Epithelial cell of prostate (primary cell): ENCODE measurements around the gene PPP6R2.
A peak's percentile ranks its signal among the peaks of the same experiment; 100 is the strongest.

Experiments used
- DNase-seq: peaks from one replicate; pipeline ENCODE4 v3.0.0-alpha.2; 2011; ENCODE audit warnings: low read depth, low spot score
- H3K27ac ChIP-seq: fragments of 450-650 bp; 2 replicates; pipeline ENCODE4 v1.5.1; 2017; ENCODE audit warnings: mild to moderate bottlenecking

The PPP6R2 gene

DNA sequence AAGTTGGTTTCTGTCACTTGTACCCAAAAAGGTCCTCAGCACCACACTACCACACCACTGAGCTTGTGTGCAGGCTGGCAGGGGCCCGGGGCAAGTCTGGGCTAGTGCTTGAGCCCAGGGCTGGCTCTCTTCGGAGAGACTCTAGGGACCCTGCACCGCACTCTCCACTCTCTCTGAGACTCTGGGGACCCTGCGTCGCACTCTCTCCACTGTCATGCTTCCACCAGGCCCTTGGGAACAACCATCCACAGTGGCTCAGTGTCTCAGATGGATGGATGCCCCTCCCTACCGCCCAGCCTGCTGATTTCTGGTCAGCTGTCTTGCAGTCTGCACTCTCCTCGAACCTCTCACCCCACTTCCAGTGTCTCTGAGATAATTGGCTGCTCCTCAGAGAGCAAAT, 133.7 kb downstream of the PPP6R2 start:
- peak overlapping the region; percentile 12 for H3K27ac ChIP-seq
- no peak for DNase-seq

DNA sequence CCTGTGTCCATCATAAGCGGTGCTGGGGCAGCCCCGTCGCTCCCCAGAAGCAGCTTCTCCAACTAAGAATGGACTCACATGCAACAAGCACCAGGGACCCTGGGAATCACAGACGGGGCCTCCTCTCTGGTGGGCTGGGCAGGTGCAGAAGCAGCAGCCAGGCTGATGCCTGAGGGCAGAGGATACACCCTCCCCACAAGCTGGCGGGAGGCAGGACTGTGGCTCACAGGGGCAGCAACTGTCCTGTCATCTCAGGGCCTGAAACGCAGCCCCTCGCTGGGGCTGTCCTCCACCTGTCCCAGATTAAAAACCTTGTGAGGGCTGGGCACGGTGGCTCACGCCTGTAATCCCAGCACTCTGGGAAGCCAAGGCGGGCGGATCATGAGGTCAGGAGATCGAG, 134.8 kb downstream of the PPP6R2 start:
- DNase-seq: no peak
- H3K27ac ChIP-seq: no peak overlapping the region

DNA sequence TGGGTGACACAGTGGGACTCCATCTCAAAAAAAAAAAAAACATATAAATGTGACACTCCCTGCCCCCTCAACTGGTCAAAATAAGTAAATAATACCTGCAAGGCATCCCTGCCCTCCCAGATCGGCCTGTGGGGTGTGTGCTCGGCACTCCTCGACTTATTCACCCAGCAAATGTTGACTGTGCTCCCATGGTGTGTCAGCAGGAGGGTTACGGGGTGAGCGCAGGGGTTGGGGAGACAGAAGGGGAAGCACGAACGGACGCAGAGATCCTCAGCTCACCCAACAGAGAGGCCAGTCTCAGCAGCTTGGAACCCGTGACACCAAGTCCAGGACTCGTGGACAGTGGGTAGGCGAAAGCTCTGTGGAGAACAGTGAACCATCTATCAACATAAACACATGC, 136.6 kb downstream of the PPP6R2 start:
- no peak overlapping the region for H3K27ac ChIP-seq
- DNase-seq: no peak

DNA sequence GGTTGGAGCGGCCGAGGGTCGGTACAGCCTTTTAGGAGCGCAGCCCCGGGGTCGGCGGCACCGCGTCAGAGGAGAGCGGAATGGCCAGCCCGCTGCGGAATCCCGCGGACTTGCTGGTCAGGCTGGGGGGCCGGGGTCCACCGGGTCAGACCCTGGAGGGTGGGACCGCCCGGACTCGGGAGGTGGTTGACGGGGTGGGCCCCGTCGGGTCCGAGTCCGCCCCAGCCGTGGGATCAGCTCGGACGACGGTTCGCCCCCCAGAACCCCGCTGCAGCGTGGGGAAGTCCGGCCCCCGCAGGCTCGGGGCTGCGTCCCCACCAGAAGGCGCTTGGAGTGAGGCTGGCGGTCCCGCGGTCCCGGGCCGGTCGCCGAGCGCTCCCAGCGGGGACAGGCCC, 137.9 kb downstream of the PPP6R2 start:
- no peak for DNase-seq
- H3K27ac ChIP-seq: peak overlapping the region; percentile 59

DNA sequence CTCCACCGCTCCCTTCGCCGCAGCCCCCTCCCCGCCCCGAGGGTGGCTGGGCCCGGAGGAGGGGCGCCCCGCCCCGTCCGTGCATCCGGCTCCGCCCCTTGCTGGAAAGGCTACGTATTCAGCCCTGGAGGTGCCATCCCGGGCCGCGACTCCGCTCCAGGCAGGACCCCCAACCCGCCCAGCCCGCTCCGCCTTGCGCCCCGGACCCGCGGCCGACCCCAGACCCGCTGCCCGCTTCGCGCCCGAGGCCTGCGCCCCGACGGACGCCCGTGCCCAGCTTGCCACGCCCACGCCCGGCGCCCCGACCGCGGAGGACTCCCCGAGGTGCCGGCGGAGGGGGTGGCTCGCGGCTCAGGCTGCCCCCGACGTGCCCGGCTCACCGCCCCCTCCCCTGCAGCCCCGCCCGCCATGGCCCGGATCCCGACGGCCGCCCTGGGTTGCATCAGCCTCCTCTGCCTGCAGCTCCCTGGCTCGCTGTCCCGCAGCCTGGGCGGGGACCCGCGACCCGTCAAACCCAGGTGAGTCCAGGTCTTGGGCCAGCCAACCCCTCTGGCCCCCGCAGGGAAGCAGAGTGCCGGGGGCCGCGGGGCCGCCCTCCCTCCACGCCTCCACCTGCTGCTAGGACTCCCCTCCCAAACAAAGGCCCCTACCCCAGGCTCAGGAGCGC, 138.4 kb downstream of the PPP6R2 start, which contains the start of gene ADM2:
TSS of gene ADM2 (plus strand) at position 104 of the 667 bp plus-strand sequence. CDS start at position 409, 305 bp downstream.
- peak within 1 kb of the TSS; percentile 59 for H3K27ac ChIP-seq
- DNase-seq: no peak

DNA sequence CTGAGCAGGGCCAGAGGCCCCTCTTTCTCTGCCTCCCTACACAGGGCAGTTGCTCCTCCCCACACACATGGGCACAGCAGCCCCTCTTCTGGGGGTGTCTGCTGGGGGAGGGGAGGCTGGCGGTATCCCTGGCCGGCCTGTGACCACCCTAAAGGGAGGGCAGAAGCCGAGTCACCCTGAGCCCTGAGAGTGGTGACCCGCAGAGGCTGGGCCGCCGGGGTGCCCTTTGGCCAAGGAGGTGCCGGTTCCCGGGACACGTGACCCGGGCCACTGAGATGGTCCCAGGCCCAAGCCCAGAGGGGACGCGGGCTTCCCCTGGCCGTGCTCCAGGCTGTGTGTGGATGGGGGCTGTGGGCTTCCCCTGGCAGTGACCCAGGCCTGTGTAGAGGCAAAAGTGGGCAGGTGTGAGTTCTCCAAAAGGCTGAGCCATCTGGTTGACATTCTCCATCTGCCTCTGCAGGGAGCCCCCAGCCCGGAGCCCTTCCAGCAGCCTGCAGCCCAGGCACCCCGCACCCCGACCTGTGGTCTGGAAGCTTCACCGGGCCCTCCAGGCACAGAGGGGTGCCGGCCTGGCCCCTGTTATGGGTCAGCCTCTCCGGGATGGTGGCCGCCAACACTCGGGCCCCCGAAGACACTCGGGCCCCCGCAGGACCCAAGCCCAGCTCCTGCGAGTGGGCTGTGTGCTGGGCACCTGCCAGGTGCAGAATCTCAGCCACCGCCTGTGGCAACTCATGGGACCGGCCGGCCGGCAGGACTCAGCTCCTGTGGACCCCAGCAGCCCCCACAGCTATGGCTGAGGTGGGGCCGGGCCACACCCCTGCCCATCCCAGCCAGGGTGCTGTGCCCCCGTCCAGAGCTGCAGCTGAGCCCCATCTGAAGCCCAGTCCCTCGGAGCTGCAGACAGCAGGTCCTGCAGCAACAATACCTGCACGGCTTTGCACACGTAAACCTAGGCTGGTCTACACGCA, 139.3 kb downstream of the PPP6R2 start:
- DNase-seq: no peak
- H3K27ac ChIP-seq: peak overlapping the region; percentile 59

DNA sequence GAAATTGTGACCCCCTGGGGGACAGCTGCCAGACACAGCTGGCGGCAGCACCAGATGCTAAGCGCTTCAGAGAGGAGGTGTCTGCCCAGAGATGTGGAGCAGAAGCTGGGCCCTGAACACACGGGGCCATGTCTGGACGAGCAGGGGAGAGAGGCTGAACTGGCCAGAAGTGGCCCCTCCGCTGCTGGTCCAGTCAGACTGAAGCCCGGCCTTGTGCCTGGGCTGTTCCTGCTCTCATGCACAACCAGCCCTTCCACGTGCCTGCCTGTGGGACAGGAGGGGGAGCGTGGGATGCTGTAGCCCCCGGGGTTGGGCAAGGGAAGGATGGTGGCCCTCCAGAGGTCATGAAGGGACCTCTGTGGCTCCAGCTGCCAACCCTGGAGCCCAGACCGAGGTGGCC, 140.0 kb downstream of the PPP6R2 start:
- DNase-seq: no peak
- H3K27ac ChIP-seq: no peak overlapping the region

DNA sequence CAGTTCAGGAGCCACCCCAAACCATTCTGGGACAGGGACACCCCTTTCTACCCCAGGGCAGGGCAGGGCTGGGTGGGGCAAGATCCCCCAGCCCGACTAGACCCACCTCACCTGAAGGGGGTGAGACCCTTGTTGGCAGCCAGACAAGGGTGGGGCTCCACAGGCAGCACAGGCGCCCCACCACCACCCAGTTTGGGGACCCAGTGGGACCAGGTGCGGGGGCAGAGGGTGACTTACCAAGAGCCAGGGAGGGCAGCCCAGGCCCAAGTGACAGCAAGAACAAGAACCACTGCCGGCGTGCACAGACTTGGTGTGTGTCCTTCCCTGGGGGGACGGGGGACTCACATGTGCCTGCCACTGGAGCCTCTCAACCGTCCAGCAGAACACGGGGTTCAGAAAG, 140.4 kb downstream of the PPP6R2 start:
- no peak overlapping the region for H3K27ac ChIP-seq
- no peak for DNase-seq

DNA sequence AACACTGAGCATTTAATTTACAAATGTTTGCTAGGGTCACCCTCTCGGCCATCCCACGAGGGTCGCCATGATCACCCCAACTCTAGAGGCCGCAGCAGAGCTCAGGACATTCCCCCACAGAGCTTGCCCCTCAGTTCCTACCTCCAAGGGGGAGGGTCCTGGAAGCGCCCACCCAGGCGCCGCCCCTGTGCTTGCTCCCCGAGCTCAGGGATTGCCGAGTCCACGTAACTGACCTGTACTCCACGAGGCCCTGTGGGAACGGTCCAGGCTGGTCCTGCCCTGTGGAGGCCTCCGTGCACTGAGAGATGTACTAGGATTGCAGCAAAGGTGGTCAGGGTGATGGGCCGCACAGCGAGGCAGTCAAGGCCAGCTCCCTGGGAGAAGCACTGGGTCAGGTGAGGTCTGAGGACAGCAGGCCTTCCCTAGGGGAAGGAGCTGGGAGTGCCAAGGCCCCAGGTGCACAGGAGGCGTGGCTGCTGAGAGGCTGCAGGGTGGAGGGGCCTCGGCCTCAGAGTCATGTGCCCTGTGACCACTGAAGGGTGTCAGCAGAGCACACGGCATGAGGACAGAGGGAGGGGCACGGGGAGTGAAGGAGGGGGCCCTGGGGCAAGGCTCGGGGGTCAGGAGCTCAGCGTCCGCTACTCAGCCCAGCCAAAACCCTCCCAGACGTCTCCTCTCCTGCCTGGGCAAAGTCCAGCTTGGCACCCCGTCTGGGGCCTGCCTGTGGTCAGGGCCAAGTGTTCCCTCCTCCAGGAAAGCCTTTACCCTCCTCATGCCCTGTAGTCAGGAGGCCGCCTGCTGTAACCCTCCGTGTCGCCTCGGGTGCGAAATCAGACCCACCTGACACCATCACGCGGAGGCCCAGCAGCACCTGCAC, 141.1 kb downstream of the PPP6R2 start:
- H3K27ac ChIP-seq: no peak overlapping the region
- no peak for DNase-seq

DNA sequence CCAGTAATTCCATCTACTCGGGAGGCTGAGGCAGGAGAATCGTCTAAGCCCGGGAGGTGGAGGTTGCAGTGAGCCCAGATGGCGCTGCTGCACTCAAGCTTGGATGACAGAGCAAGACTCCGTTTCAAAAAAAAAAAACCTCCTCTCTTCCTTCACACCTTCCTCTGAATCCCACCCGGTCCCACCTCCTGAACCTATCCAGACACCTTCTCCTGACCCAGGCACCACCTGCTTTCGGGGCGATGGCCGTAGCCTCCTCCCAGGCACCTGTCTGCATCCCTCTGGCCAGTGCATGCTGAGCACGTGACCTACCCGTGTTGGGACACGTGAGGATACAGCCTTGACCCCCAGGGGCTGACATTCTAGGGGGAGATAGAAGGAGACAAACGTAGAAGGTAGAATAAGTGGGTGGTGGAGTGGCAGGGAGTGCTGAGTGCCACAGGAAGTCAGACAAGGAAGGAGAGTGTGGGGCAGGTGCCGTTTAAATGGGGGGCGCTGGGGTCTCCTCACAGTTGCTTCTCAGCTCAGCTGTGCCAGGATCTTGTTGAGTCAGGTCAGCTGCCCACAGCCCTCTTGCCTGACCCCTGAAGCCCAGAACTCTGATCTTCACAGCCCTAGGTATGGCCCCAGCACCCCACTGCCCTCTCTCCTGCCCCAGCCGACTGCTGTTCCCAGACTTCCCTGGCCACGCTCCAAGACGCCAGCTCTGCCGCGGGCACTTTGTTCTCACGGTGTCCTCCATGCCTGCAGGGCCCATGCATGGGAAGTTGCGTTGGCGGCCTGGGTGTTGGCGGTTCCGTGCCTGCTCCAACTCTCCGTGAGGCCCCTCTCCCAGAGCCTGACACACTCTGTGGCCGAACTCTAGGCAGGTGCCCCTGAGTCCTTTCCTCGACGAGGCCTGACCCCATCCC, 142.3 kb downstream of the PPP6R2 start:
- no peak overlapping the region for H3K27ac ChIP-seq
- DNase-seq: no peak

DNA sequence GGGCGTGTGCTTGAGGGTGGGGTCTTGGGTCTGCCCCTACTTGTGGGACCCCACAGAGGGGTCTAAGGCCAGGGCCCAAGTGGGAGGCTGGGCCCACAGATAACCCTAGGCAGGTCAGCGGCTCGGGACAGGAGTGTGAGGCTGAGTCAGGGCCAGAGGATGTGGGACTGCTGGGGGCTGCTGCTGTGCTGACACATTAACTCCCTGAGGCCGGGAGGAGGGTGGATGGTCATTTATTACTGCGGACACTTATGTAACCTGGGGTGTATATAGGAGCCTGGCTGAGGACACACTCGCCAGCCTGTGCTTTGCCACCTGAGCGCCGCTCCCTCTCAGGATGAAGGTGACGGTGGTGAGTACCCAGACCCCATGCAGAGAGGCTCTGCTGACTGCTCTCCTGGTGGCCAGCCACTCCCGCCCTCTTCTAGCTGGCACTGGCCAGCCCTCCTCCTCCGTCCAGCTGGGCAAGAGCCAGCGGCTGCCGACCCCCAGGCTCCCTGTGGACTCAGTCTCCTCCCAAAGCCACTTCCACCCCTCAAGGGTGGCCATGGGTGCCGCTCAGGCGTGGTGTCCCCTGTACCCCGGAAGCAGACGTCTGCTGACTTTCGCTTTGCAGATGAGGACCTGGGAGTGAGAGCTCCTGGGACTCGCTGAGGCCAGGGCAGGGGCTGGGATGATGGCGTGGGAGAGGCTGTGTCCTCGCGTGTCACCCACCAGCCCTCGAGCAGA, 143.6 kb downstream of the PPP6R2 start, which contains the start of gene MIOX:
TSS of gene MIOX (plus strand) at position 299 of the 729 bp plus-strand sequence. CDS start at position 338, 39 bp downstream.
- H3K27ac ChIP-seq: no peak within 1 kb of the TSS
- DNase-seq: no peak

DNA sequence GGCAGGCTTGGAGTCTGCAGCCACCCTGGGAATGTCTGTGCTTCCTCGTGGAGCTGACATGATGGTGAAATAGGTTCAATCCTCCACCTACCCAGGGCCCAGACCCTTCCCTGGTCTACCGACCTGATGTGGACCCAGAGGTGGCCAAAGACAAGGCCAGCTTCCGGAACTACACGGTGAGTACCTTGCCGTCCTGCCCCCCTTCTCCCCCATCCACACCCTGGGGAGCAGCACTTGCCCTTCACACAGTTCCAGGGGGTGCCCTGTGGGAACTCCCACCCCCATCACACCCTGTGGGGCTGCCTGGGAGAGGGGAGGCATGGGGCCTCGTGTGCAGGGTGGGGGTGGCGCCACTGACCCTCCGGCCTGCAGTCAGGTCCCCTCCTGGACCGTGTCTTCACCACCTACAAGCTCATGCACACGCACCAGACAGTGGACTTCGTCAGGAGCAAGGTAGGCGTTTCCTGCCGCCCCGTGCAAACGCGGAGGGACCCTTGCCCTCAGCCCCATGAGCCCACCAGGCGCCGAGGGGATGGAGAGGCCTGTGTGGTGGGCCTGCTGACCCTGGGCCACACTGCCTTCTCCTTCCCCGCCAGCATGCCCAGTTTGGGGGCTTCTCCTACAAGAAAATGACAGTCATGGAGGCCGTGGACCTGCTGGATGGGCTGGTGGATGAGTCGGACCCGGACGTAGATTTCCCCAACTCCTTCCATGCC, 144.3 kb downstream of the PPP6R2 start:
- DNase-seq: no peak

DNA sequence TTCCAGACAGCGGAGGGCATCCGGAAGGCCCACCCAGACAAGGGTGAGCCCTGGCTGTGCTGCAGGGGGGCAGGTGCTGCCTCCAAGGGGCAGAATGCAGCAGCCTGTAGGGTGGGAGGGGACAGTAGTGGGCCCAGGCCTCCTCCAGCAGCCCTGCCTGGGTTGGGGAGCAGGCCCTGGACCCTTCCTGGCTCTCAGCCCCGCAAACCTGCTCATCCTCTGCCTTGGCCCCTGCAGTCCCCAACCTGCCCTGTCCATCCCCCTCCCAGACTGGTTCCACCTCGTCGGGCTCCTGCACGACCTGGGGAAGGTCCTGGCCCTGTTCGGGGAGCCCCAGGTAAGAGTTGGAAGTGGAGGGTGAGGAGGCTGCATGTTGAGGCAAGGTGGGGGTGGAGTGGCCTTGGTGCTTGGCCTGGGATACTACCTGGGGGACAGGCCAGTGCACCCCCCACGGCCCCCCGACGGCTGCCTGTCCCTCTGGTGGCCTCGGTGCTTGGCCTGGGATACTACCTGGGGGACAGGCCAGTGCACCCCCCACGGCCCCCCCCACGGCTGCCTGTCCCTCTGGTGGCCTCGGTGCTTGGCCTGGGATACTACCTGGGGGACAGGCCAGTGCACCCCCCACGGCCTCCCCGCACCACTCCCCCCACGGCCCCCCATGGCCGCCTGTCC, 145.0 kb downstream of the PPP6R2 start:
- DNase-seq: no peak
- H3K27ac ChIP-seq: no peak overlapping the region

More for the DNA sequence above, 144.3 kb downstream of the PPP6R2 start:
- no peak overlapping the region for H3K27ac ChIP-seq

DNA sequence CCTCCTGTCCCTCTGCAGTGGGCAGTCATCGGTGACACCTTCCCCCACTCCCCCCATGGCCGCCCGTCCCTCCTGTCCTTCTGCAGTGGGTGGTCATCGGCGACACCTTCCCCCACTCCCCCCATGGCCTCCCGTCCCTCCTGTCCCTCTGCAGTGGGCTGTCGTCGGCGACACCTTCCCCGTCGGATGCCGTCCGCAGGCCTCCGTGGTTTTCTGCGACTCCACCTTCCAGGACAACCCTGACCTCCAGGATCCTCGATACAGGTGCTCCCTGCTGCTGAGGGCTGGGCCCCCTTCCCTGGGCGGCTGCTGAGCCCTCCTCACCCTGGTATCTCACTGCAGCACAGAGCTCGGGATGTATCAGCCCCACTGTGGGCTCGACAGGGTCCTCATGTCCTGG, 145.8 kb downstream of the PPP6R2 start:
- no peak for DNase-seq
- H3K27ac ChIP-seq: no peak overlapping the region

DNA sequence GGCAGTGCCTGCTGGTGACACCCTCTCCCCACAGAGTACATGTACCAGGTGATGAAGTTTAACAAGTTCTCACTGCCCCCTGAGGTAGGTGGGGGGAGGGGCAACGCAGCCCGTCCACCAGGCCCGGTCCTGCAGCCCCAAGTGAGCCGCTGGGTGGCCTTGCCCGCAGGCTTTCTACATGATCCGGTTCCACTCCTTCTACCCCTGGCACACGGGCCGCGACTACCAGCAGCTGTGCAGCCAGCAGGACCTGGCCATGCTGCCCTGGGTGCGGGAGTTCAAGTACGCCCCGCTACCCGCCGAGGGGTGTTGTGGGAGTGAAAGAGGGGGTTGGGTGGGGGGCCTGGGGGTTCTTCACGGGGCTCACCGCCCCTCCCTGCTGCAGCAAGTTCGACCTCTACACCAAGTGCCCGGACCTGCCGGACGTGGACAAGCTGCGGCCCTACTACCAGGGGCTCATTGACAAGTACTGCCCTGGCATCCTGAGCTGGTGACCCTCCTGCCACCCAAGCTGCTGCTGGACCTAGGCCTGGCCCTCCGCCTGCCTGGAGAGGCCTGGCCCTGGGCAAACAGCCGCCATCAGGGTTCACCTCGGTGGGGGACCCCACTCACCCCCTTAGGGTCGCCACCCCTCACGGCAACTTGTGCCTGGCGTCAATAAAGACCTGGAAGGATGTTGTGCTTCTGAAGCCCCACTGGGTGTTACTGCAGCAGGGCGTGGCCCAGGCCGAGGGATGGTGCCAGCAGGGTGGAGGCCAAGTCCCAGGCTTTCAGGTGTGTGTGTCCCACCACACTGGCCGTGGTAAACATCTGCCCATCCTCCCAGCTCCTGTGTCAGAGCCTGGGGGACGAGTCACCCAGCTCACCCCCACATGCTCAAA, 146.5 kb downstream of the PPP6R2 start:
- H3K27ac ChIP-seq: no peak overlapping the region
- no peak for DNase-seq

DNA sequence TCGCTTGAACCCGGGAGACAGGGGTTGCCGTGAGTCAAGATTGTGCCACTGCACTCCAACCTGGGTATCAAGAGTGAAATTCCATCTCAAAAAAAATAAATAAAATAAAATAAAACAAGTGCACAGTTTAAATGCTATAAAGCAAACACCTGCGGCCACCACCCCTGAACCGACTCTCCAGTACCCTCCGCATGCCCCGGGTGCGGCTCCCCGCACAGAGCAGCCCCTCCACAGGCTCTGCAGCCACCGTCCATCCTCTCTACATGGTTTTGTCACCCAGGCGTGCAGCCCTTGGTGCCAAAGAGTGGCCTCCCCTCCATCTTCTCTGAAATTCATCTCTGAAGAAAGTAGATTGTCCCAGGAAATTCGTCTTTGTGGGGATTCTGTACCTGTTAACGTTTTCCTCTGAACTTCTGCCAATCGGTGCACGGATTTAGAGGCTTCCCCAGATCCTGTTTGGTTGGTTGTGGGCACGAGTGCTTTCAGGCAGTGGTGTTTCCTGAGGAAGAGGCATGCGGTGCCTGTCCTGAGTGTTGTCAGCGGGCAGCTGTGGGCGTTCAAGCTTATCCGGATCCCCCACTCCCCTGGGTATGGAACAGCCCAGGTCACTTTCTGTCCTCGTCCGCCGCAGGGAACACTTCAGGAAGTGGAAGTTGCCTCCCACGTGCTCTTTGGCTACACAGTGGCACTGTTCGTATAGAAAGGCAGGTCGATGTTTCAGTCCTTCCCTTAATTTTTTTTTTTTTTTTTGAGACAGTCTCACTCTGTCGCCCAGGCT, 147.6 kb downstream of the PPP6R2 start:
- no peak for DNase-seq
- H3K27ac ChIP-seq: no peak overlapping the region
